K562 (cell line): Measurements from ENCODE around the gene IGSF23. TPM values are rescaled to one million over a fixed set of nuclear protein-coding genes. Genes with fewer than 3 reads are reported as not detected.

Source experiments
- AFF4 ChIP-seq: sonication (generic); formaldehyde crosslinking; IDR thresholded peaks from 2 replicates; pipeline ENCODE4 v1.8.0; 2023; ENCODE audit warnings: mild to moderate bottlenecking, missing genetic modification reagents
- CC2D1A ChIP-seq: fragments of 450-650 bp; IDR thresholded peaks from 2 replicates; pipeline ENCODE4 v1.6.1; 2017; ENCODE audit warnings: mild to moderate bottlenecking
- CTCF ChIP-seq, 3 experiments: IDR thresholded peaks in 2 of 3; conservative IDR thresholded peaks in 1 of 3; 2 replicates each; pipeline ENCODE4 v1.5.1; 2011 to 2012; ENCODE audit warnings: low read length in 3 of 3, mild to moderate bottlenecking in 3 of 3, control low read depth in 2 of 3, improper control_type of control experiment in 1 of 3, inconsistent platforms in 1 of 3, low read depth in 1 of 3, mixed read lengths in 1 of 3, moderate library complexity in 1 of 3; ENCODE audit not compliant: insufficient read depth in 2 of 3
- E4F1 ChIP-seq: fragments of 250-450 bp; sonication (Bioruptor Pico); IDR thresholded peaks from 2 replicates; pipeline ENCODE4 v1.5.0; 2021; ENCODE audit warnings: mild to moderate bottlenecking, borderline replicate concordance
- MAFF ChIP-seq: IDR thresholded peaks from 2 replicates; pipeline ENCODE4 v1.6.1; 2012; ENCODE audit warnings: low read length, improper control_type of control experiment
- MNT ChIP-seq, 2 experiments: fragments of 450-650 bp; conservative IDR thresholded peaks; 2 replicates each; pipeline ENCODE4 v1.6.1; 2017; ENCODE audit warnings: mild to moderate bottlenecking in 2 of 2, moderate library complexity in 2 of 2
- NCOA4 ChIP-seq: fragments of 450-650 bp; IDR thresholded peaks from 2 replicates; pipeline ENCODE4 v1.6.1; 2018; ENCODE audit warnings: mild to moderate bottlenecking; ENCODE audit not compliant: partially characterized antibody
- RBM14 ChIP-seq: fragments of 200-400 bp; formaldehyde crosslinking; IDR thresholded peaks from 2 replicates; pipeline ENCODE4 v1.6.1; 2018; ENCODE audit warnings: low read depth, mild to moderate bottlenecking, low read length, moderate library complexity, borderline replicate concordance; ENCODE audit not compliant: insufficient read depth
- SIN3B ChIP-seq: fragments of 450-650 bp; IDR thresholded peaks from 2 replicates; pipeline ENCODE4 v1.6.1; 2017; ENCODE audit warnings: low read depth, mild to moderate bottlenecking, moderate library complexity
- SMC3 ChIP-seq: conservative IDR thresholded peaks from 2 replicates; pipeline ENCODE4 v1.6.1; 2011; ENCODE audit warnings: low read depth, low read length, improper control_type of control experiment; ENCODE audit not compliant: insufficient read depth
- TAF1 ChIP-seq: IDR thresholded peaks from 2 replicates; pipeline ENCODE4 v1.6.1; 2011; ENCODE audit warnings: mild to moderate bottlenecking, low read length, moderate library complexity; ENCODE audit not compliant: insufficient read depth, control insufficient read depth, severe bottlenecking; ENCODE audit errors: extremely low read depth
- ZNF121 ChIP-seq: sonication (generic); formaldehyde crosslinking; conservative IDR thresholded peaks from 2 replicates; pipeline ENCODE4 v1.8.0; 2022; ENCODE audit warnings: missing genetic modification reagents
- ZNF24 ChIP-seq: fragments of 450-650 bp; IDR thresholded peaks from 2 replicates; pipeline ENCODE4 v1.6.1; 2016
- ZNF311 ChIP-seq: fragments of 250-450 bp; sonication (Bioruptor Pico); IDR thresholded peaks from 2 replicates; pipeline ENCODE4 v1.4.0; 2020; ENCODE audit warnings: mild to moderate bottlenecking, moderate library complexity
- ZNF445 ChIP-seq: fragments of 250-450 bp; sonication (Bioruptor Pico); IDR thresholded peaks from 2 replicates; pipeline ENCODE4 v1.4.0; 2020; ENCODE audit warnings: low read depth, mild to moderate bottlenecking, moderate library complexity
- ZNF75A ChIP-seq: fragments of 450-650 bp; formaldehyde crosslinking; IDR thresholded peaks from 2 replicates; pipeline ENCODE4 v1.4.0; 2020; ENCODE audit warnings: mild to moderate bottlenecking
- polyA plus RNA-seq, 8 experiments: library from polyadenylated mRNA; depleted of rRNA in 4 of 8; stranded (reverse) in 5 of 8; unstranded in 3 of 8; fragments of >200 nt; fragmentation: Nextera tagmentation in 2 of 8; fragmentation: Illumina TruSeq in 1 of 8; extraction: Ambion mirVana in 2 of 8; extraction: Trizol in 1 of 8; gene quantifications; 2 replicates each; pipeline versions ENCODE4 v1.2.1 to v1.2.3, GENCODE V29; 2011 to 2014; ENCODE audit warnings: inconsistent platforms in 1 of 8, missing spikeins in 1 of 8
- total RNA-seq, 7 experiments: library from RNA; depleted of rRNA in 6 of 7; stranded (reverse); fragments of >200 nt in 6 of 7; fragmentation: Illumina TruSeq in 2 of 7; extraction: Trizol in 2 of 7; gene quantifications; 2 replicates each; pipeline versions ENCODE4 v1.2.1 to v1.2.3, GENCODE V29; 2011 to 2021; ENCODE audit warnings: low replicate concordance in 1 of 7

IGSF23 gene
- total and polyA plus RNA-seq, 9 of the 15 experiments (the other 6 are each of a cell fraction or from before 2014, with no cell fraction given), result not detected

- no peak for TF ChIP-seq E4F1 (CRISPR knock-in tag)
- no peak for TF ChIP-seq ZNF445 (CRISPR knock-in tag)
- peak; percentile 78 to 83 (median 79) for TF ChIP-seq CTCF (IDR thresholded peaks at IDR 0.05 in 2 of 3, conservative IDR thresholded peaks at IDR 0.05 in 1 of 3; ENCODE audit: insufficient read depth in 2 of 3, low read depth in 1 of 3, low read length in 3 of 3)
- no peak for TF ChIP-seq ZNF75A
- TF ChIP-seq CC2D1A, result no peak
- no peak for TF ChIP-seq TAF1
- no peak for TF ChIP-seq AFF4 (CRISPR knock-in tag)
- TF ChIP-seq SIN3B, result no peak
- no peak for TF ChIP-seq MNT (conservative IDR thresholded peaks at IDR 0.05)
- TF ChIP-seq SMC3, result peak; percentile 74
- TF ChIP-seq NCOA4, result no peak
- TF ChIP-seq RBM14, result no peak
- TF ChIP-seq MAFF, result peak; percentile 10; the same call in 1 of the 2 replicates
- TF ChIP-seq ZNF24, result no peak
- TF ChIP-seq ZNF311 (CRISPR knock-in tag), result no peak
- TF ChIP-seq ZNF121 (CRISPR knock-in tag), result no peak
Observed at GRCh38 chr19:44653977-44654774, 40.8 kb downstream of the IGSF23 start (continued).
